Neural progenitor cell (in vitro differentiated cells): Measurements from ENCODE around the gene NRIP2.

ENCODE experiments used
- EZH2 ChIP-seq: fragments of 200-600 bp; sonication (generic); IDR thresholded peaks from 2 replicates; pipeline ENCODE4 v1.6.1; 2017; ENCODE audit warnings: antibody characterized with exemption, mild to moderate bottlenecking, moderate library complexity
- EZH2phosphoT487 ChIP-seq: fragments of 200-600 bp; sonication (generic); IDR thresholded peaks from 2 replicates; pipeline ENCODE4 v1.6.1; 2017; ENCODE audit warnings: antibody characterized with exemption
- TF ChIP-seq, protein P1 (sequence below): fragments of 200-600 bp; sonication (generic); IDR thresholded peaks from 2 replicates; pipeline ENCODE4 v1.5.1; 2017; ENCODE audit warnings: antibody characterized with exemption, mild to moderate bottlenecking

DNA sequence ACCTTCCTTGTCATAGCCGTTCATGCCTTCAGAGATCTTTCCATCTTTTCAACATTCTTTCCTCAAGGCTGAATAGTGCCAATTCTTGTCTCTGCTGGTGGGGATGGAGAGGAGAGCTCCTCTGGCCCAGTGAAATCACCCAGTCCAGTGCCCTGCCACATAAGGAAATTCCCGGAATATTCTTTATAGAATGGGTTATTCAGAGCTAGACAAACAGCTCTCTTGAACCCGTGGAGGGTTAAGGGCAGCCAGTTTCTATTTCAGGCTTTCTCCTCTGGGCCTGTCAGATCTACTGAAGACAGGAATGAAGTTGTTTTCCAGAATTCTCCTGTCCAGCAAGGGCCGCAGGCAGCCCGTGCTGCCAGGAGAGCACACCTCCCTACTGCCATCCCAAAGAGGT is 8.1 kb upstream of the NRIP2 start:
- TF ChIP-seq EZH2phosphoT487 (no peak), EZH2 (no peak)
- TF ChIP-seq, protein P1, sequence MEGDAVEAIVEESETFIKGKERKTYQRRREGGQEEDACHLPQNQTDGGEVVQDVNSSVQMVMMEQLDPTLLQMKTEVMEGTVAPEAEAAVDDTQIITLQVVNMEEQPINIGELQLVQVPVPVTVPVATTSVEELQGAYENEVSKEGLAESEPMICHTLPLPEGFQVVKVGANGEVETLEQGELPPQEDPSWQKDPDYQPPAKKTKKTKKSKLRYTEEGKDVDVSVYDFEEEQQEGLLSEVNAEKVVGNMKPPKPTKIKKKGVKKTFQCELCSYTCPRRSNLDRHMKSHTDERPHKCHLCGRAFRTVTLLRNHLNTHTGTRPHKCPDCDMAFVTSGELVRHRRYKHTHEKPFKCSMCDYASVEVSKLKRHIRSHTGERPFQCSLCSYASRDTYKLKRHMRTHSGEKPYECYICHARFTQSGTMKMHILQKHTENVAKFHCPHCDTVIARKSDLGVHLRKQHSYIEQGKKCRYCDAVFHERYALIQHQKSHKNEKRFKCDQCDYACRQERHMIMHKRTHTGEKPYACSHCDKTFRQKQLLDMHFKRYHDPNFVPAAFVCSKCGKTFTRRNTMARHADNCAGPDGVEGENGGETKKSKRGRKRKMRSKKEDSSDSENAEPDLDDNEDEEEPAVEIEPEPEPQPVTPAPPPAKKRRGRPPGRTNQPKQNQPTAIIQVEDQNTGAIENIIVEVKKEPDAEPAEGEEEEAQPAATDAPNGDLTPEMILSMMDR: no peak
